Measurements from ENCODE around the gene RHOF.
A peak's percentile ranks its signal among the peaks of the same experiment; 100 is the strongest.
"Not testable (repeated sequence)": the region's sequence is repeated elsewhere in the genome, so short reads cannot be mapped to it uniquely, and the experiment has no call there.

Gene RHOF

DNA sequence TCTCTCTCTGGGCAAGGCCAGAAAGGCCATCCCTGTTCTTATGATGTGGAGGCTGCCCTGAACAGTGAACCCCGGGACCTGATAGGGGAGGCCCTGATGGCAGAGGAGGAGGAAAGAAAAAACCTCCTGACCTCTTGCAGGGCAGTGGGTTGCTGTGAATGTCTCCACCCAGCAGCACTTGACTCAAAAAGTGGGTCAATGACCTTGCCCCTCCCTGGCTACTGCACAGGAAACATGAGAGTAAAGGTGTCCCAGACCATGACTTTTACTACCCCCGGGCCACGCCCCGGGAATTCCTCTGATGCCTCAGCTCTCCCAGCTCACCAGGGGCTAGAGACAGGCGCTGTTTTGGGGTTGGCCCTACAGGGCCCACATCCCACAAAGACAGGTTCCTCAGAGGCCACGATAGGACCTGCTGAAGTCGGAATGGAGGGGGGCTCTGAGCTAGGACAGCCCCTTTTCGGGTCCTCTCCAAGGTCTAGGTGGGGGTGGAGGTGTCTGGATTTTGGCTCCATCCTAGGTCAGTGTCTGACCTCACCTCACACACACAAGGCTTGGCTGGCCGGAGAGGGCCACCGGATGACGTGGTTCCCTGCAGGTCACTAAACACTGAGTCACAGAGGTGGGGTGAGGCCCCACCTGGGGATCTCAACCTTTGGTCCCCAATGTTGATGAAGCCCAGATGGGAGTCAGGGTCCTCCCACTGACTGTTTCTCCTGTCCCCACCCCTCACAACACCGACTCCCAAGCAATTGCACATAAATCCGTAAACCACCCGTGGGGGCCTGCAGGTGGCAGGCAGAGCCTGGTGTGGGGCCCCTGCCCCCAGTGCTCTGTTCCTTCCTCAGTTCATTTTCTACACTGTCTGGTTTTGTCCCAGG, 1.6 kb downstream of the RHOF start:
- DNase-seq, result peak; percentile 66

DNA sequence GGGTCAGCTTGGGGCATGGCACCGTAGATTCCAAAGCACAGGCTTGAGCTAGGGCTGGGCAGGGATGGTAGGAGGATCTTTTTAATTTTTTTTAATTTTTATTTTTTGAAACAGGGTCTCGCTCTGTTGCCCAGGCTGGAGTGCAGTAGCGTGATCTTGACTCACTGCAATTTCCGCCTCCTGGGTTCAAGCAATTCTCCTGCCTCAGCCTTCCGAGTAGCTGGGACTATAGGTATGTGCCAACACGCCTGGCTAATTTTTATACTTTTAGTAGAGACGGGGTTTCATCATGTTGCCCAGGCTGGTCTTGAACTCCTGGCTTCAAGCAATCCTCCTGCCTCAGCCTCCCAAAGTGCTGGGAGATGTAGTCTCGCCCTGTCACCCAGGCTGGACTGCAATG, 2.7 kb downstream of the RHOF start:
- not testable (repeated sequence) for DNase-seq

DNA sequence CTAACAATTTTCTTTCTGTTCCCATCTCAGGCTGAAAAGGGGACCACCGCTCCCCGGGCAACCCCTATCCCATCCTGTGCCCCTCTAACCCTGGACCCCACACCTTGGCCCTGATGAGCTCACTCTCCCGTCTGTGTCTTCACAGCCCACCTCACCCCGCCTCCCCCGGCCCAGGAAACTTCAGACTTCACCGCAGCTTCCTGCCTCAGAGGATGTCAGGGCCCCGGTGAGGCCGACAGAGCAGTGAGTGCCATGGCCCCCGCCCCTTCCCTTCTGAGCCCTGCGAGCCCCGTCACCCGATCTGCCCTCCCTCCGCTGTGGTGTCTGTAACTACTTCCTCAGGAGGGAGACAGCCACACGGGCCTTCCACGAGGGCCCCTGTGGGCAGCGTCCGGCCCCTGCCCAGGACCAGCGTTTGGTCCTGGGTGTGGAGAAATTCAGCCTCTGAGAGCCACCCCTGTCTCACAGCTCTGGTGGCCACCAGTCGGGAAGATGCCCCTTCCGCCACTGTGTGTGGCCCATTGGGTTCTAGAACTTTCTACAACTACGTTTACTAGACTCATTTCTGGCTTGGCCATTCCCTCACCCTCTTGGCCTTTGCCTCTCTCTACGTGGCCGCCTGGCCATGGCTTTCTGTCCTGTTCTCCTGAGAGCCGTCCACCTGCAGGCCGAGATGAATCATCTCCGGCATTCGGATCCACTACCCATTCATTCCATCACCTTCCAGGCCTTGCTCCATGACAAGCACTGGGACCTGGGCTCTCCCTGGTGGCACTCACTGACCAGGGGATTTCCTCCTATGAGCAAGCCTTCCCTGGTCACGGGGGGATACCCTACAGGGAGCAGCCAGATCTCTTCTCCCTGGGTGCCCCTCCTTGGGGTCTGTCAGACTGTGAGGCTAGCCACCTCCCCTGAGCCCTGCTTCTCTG, 3.4 kb downstream of the RHOF start:
- DNase-seq, result peak; percentile 93

DNA sequence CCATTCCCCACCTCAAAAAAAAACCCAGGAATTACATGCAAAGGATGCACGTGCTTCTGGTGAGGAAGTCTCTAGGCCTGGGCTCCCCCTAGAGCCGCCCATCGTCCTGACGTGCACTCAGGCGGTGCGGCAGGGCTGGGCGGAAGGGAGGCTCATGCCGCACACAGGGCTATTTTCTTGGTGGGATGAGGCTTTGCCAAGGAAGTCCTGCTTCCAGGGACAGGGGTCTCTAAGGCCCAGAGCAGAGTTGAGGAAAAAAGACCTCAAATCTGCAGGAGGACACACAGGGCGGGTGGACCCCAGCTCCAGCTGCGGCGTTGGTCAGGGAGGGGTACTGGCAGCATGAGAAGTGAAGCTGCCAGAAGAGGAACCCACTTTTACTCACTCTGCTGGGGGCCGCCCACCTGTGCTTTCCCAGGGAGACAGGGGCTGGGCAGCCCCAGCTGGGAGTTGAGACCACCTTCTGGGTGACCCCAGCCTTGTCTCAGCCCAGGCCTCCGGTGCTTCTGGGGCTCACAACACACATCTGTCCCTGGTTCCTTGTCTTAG, 4.2 kb downstream of the RHOF start:
- DNase-seq, result peak; percentile 75

DNA sequence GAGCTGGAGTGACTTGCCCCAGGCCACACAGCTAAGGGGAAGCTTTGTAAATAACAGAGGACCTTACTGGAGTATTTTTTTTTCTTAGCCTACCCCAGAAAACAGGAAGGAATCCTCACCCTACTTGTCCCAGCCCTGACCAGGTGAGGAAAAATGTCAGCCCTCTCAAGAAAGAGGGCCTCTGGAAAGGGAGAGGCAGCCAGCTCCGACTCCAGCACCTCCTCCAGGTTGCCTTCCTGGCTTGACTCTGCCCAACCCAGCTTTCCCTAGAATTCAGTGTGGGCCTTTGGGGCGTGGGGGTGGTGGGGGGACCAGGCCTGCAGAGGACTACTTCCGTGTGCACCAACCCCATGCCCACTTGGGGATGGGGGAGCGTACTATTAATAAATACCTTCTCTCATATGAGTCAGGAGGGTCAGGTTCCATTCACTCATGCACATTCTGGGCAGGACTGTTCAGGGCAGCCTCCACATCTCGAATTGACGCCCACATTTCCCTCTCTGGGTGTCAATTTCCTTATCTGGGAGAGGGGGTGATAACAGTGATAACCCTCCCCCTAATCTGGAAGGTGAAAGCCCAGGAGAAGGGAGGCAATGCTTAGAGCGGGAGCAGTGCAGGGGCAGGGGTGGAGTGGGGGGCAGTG, 5.2 kb downstream of the RHOF start:
- DNase-seq, result no peak

DNA sequence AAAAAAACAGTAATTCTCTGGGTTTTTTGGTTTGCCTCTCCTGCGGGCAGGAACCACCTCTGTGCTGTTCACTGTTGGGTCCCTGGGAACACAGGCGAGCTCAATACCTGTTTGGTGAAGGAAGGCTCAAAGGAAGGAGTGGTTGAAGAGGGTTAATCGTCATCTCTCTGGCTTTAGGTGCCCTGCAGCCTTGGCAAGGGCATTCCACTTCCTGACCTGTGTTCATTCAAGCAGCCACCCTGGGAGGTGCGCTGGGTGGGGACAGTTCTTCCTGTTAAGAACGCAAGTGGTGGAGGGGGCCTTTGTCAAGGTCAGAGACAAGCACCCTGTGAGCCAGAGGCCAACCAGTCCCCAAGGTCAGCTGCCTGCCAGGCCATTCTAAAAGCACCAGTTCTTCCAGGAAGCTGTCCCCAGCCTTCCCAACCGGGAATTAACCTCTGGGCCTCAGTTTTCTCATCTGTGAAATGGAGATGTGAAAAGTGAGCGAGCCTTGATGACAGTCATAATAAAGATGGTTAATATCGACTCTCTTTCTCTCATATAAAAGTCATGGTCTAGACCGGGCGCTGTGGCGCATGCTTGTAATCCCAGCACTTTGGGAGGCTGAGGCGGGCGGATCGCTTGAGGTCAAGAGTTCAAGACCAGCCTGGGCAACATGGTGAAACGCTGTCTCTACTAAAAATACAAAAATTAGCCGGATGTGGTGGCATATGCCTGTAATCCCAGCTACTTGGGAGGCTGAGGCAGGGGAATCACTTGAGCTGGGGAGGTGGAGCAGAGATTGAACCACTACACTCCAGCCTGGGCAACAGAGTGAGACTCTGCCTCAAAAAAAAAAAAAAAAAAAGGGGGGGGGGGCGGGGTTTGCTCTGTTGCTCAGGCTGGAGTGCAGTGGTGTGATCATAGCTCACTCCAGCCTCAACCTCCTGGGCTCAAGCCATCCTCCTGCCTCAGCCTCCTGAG, 6.1 kb downstream of the RHOF start:
- peak; percentile 69 for DNase-seq

DNA sequence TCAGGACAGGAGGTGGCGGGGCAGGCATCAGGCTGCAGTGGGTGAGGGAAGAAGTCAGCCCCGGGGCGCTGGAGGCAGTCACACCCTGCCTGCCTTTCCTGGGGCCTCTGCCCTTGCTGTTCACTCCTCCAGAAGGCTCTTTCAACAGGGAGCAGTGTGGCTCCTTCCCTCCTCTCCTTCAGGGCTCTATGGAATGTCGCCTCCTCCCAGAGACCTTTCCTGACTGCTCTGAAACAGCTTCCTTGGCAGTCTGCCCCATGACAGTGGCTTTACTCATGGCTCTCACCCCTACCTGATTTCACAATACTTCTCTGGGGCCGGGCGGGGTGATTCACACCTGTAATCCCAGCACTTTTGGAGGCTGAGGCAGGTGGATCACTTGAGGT, 7.1 kb downstream of the RHOF start:
- peak; percentile 75 for DNase-seq

DNA sequence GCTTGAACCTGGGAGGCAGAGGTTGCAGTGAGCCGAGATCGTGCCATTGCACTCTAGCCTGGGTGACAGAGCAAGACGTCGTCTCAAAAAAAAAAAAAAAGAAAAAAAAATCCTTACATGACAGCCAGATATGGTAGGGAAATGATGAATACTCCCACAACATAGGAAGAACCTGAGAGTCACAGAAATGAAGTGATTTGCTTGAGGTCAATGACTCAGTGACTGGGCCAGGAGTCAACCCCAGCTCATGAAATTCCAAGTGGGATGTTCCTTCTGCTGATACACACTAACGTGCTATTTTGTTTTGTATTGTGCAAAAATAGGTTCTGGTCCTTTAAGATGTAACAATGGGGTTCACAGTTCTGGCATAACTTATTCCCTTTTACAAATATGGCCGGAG, 9.0 kb downstream of the RHOF start:
- DNase-seq, result no peak

DNA sequence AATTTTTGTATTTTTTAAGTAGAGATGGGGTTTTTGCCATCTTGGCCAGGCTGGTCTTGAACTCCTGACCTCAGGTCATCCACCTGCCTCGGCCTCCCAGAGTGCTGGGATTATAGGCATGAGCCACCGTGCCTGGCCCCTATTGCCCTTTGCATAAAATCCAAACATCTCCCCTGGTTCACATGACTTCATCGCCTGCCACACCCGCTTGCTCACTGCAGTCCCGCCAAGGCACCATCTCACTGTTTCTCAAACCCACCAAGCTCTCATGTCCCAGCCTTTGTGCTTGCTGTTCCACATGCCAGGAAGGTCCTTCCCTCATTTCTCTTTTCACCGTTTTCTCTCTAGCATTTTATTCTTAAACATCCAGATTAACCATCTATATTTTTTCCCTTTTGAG, 9.7 kb downstream of the RHOF start:
- no peak for DNase-seq

DNA sequence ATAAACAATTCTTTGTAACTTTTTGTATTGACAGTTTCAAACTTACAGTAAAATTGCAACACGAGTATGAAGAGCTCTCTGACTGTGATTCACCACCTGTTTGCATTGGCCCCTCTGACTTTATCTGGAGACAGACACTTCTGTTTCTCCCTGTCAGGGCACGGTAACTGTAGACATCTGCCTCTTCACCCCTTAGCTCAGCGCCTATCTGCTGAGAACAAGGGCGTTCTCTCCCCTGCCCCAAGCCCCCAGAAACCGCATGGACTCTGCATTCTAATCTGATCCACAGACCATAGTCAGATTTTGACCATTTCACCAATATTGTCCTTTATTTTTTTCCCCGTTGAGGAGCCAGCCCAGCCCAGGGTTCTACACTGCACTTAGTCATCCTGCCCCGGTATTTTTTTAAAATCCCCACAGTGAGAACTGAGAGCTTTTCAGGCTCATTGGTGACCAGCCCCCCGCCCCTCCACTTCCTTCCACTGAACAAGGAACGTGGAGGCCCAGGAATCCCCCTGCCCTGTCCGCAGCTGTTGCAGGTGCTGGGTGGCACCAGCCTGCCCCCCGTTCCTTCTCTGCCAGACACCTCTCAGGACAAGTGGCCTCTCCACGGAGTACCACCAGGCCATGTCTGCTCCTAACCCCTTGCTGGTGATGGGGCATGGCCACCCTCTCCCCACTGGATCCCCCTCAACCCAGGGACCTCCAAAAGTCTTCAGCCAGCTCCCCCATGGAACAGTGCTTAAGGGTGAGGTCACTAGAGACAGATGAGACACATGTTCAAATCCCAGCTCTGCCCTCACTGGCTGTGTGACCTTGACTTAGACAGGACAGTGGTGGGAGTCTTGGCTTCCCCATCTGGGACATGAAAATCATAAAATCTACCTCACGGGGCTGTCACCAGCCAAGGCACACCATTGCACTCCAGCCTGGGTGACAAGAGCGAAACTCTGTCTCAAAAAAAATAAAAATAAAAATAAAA, 11.2 kb downstream of the RHOF start:
- peak; percentile 81 for DNase-seq

DNA sequence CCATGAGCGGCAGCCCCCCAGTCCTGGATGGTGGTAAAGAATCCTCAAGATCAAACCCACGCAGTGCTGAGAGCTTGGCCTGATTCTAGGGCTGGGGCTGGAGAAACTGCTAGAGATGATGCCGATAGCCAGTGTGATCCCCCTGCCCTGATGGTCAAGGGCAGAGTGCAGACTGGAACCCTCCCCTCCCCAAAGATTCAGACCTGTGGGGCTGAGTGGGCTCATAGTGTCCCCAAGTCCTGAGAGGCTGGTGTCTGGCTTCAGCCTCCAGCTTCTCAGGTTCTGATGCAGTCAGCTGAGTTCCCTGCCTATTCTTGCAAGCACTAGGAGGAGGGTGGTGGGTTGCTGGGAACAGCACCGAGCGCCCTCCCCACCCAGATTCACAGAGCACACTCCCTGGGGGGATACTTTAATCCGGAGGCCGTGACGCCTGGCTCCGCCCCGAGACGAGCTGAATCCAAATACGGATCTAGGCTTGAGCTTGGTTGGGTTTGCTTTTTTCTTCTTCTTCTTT, 11.9 kb downstream of the RHOF start:
- peak; percentile 58 for DNase-seq

DNA sequence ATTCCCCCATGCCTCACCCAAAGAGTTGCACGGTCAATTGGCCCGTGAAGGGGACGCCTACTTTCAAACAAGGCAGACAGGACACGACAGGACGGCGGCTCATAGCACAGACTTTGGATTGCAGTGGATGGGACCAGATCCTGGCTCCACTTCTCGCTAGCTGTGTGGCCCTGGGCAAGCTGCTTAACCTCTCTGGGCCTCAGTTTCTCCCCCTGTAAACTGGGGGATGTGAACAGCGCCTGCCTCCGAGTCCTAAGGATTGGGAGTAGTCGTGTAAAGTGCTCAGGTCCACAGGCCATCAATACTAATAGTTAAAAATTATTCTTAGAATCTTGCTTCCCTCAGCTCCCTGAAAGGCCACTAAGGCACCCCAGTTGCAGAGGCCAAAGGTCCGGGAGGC, 13.1 kb downstream of the RHOF start:
- no peak for DNase-seq

DNA sequence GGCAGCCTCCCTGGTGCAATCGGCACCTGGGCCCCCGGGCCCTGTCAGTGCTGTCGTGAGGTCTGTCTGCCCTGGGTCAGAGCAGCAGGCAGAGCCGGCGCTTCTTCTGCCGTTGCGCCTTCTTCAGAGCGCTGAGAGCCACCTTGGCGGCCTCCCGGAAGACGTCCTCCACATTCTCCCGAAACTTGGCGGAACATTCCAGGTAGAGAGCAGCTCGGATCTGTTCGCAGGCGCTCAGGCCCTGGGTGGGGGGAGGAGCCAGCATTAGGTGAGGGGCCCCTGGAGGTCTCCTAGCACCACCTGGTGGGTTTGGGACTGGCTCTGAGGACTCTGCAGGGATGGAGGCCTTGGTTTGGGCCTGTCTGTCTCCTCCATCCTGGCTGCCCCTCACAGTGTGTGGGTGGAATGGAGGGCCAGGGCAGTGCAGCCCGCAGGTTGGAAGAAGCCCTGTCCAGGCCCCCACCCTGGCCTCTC, 14.0 kb downstream of the RHOF start:
- no peak for DNase-seq

DNA sequence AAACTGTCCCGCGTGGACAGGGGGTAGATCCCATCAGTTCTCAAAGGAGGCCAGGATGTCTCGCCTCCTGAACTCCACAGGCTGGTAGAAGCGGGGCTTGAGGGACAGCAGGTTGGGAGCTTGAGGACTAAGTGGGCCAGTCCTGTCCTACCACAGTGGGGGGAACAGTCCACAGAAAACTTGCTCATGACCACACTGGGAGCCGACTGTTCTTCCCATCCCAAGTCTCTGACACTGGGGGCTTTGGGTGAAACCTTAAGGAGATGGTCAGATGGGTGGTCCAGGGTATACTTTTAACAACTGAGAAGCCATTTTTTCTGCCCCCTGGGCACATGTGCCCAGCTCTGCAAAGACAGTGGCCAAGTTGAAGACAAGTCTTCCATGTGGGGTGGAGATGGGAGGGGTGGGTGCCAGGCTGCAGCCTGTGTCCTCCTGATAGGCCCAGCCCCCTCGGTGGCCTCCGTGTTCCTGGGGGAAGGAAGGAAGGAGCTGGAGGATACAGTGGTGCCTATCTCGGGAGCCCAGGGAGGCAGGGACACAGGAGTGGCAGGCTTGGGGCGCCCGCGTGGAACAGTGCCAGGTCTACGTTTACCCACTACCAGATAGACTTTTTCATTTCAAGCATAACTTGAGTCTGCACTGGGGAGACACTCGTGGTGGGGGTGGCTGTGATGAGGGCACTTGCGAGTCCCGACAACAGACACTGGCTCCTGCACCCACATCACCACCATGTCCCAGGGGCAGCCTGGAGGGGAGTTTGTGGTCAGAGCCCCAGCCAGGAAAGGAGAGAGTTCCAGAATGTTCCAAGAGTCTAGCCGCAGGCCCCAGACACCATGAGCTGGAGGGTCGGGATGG, 14.7 kb downstream of the RHOF start:
- DNase-seq, result no peak

DNA sequence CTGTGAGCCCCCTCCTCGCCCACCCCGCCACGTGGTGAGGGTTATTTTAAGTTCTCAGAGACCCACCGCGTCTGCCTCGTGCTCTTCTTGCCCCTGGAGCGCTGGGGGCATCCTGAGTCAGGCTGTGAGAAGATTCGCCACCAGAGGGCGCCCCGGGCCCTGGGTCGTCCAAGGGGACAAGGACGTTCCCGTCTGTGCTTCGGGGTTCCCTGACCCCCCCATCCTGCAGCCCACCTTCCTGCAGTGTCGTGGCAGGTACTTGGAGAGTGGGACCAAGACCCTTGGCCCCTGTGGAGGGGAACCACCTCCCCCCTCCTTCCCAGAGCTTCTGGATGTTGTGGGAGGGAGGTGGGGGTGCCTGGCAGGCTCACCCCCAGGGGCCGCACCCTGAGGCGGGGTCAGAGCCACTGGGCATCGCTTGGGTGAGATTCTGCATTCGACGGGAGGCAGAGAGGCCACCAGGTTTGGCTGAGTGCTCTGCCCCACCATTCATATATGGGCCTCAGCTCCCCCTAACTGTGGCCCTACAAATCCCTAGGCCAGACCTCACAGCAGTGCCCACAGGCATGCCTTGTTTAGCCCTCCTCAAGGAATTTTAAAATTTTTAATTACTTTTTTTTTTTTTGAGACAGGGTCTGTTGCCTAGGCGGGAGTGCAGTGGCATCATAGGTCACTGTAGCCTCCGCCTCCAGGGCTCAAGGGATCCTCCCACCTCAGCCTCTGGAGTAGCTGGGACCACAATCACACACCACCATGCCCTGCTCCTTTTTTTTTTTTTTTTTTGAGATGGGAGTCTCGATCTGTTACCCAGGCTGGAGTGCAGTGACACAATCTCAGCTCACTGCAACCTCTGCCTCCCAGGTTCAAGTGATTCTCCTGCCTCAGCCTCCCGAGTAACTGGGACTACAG, 17.0 kb downstream of the RHOF start:
- DNase-seq, result peak; percentile 100

DNA sequence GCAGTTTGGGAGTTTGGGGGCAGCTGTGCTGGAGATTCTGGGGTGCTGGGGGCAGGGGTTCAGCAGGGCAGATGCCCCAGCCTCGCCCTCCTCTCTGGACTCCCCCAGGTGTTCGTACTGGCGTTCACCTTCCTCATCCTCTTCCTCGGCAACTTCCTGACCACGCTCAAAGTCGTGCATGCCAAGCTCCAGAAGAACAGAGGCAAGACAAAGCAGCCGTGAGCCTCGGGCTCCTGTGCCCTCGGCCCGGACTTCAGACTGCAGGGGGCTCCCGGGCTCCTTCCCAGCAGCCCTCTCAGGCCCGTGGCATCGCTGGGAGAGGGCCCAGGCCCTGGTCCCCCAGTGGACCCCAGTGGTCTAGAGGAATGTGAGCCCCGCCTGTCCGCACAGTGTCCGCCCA, 18.0 kb downstream of the RHOF start:
- DNase-seq, result no peak

DNA sequence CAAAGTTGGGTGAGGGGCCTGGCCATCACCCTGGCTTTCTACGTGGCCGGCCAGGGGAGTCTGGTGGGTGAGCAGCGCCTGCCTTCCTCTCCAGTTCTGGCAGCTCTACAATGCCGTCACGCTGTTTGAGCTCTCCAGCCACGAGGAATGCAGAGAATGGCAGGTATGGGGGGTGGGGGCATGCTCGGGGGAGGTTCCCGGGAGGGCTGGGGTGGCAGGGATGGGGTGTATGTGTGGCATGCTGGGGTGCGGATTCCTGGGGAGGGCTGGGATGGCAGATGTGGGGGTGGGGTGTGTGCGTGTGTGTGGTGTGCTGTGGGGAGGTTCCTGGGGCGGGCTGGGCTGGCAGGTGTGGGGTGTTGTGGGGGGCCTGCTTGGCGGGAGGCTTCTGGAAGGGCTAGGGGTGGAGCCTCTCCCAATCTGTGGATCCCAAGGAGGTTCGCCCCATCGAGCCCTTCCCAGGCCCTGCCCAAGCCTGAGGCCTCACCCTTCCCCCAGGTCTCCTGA, 18.5 kb downstream of the RHOF start:
- DNase-seq, result no peak

Data from activated CD8-positive, alpha-beta memory T cell treated with anti-CD3 and anti-CD28 coated beads, Interleukin-2, amount 50 U/mL, for 48 hours (primary cell).